ENCODE results near the gene ISM2.

- TF ChIP-seq EZH2 (optimal IDR thresholded peaks at IDR 0.05; ENCODE audit: low read depth, low read length), result no peak
- no peak for TF ChIP-seq CTCF (IDR thresholded peaks at IDR 0.05; ENCODE audit: low read length)
- no peak for TF ChIP-seq EZH2phosphoT487 (IDR thresholded peaks at IDR 0.05; ENCODE audit: low read length)
Measured at GRCh38 chr14:77442196-77442595, 56.4 kb downstream of the ISM2 start.

Measured in MM.1S (cell line).